Stimulated activated naive B cell treated with anti-CD40 and anti-IgM and Interleukin-4, amounts not matched to agents 10 μg/mL and 1 μg/mL and 100 μg/mL, for 72 hours (primary cell): Measurements from ENCODE around the gene RFC4.
A peak's percentile ranks its signal among the peaks of the same experiment; 100 is the strongest.
"Not testable (repeated sequence)": the region's sequence is repeated elsewhere in the genome, so short reads cannot be mapped to it uniquely, and the experiment has no call there.

Source experiments
- ATAC-seq, 2 donors: fragments of 150-1000 bp; cut with Tn5 transposase; replicated peaks; 2 replicates each; pipeline ENCODE4 v1.10.0; 2021; ENCODE audit warnings: moderate library complexity in 1 of 2
- DNase-seq: peaks from one replicate; pipeline ENCODE4 v3.0.0; 2021
- H3K27ac Mint-ChIP-seq: one replicate; pipeline ENCODE4 v1.8.0; 2022; ENCODE audit warnings: mild to moderate bottlenecking, mixed read lengths
- H3K27me3 Mint-ChIP-seq, 2 donors: one replicate each; pipeline ENCODE4 v1.8.0; 2022; ENCODE audit warnings: mixed read lengths in 2 of 2
- H3K36me3 Mint-ChIP-seq, 2 donors: one replicate each; pipeline ENCODE4 v1.8.0; 2022; ENCODE audit warnings: mixed read lengths in 2 of 2, mild to moderate bottlenecking in 1 of 2
- H3K4me1 Mint-ChIP-seq, 2 donors: one replicate each; pipeline ENCODE4 v1.8.0; 2022; ENCODE audit warnings: mixed read lengths in 2 of 2, mild to moderate bottlenecking in 1 of 2
- H3K4me3 Mint-ChIP-seq, 2 donors: one replicate each; pipeline ENCODE4 v1.8.0; 2022; ENCODE audit warnings: mild to moderate bottlenecking in 2 of 2, mixed read lengths in 2 of 2, moderate library complexity in 1 of 2
- H3K9me3 Mint-ChIP-seq, 2 donors: one replicate each; pipeline ENCODE4 v1.8.0; 2022; ENCODE audit warnings: mixed read lengths in 2 of 2, mild to moderate bottlenecking in 1 of 2

The RFC4 gene

GRCh38 chr3:186815435-186815834, 9.2 kb upstream of the RFC4 start:
- peaks cover 3 to 19% of the 10 kb centered on the region in 2 donors for H3K27me3 Mint-ChIP-seq
- no peak overlapping the region for H3K27ac Mint-ChIP-seq
- DNase-seq: no peak
- H3K4me1 Mint-ChIP-seq: no peaks in the 10 kb centered on the region
- no peaks in the 10 kb centered on the region for H3K9me3 Mint-ChIP-seq
- no peak for ATAC-seq
- no peak overlapping the region for H3K4me3 Mint-ChIP-seq
- H3K36me3 Mint-ChIP-seq: peaks cover 0 to 2% of the 10 kb centered on the region in 2 donors

DNA sequence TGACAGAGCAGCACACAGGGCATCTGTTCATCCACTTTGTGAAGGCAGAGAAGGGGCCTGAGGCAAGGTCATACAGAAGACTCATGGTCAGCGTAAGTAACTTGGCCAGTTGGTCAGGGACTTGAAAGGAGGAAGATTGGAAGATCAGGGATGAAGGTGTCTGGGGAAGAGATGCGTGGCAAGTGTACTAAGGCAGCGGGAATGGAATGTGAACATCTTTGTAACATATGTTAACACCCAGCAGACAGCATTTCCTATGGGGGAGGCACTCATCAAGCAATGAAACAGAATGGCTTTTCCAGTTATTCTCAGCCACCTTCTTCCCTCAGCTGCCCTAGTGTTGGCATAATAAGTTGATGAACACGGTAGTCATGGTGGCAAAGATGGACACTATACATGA, 7.8 kb upstream of the RFC4 start:
- H3K36me3 Mint-ChIP-seq: peaks cover 0 to 2% of the 10 kb centered on the region in 2 donors
- H3K27me3 Mint-ChIP-seq: peaks cover 3 to 19% of the 10 kb centered on the region in 2 donors
- ATAC-seq (no peak), DNase-seq (no peak)
- H3K9me3 Mint-ChIP-seq: no peaks in the 10 kb centered on the region
- H3K4me3 Mint-ChIP-seq: no peak overlapping the region
- no peak overlapping the region for H3K27ac Mint-ChIP-seq
- H3K4me1 Mint-ChIP-seq: no peaks in the 10 kb centered on the region

DNA sequence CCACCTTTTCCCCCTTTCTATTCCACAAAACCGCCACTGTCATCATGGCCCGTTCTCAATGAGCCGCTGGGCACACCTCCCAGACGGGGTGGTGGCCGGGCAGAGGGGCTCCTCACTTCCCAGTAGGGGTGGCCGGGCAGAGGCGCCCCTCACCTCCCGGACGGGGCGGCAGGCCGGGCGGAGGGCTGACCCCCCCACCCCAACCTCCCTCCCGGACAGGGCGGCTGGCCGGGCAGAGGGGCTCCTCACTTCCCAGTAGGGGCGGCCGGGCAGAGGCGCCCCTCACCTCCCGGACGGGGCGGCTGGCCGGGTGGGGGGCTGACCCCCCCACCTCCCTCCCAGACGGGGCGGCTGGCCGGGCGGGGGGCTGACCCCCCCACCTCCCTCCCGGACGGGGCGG, 5.0 kb upstream of the RFC4 start:
- H3K36me3 Mint-ChIP-seq, DNase-seq, H3K4me3 Mint-ChIP-seq, ATAC-seq, H3K27ac Mint-ChIP-seq, H3K4me1 Mint-ChIP-seq, H3K9me3 Mint-ChIP-seq: not testable (repeated sequence)
- peaks cover 3 to 19% of the 10 kb centered on the region in 2 donors for H3K27me3 Mint-ChIP-seq

DNA sequence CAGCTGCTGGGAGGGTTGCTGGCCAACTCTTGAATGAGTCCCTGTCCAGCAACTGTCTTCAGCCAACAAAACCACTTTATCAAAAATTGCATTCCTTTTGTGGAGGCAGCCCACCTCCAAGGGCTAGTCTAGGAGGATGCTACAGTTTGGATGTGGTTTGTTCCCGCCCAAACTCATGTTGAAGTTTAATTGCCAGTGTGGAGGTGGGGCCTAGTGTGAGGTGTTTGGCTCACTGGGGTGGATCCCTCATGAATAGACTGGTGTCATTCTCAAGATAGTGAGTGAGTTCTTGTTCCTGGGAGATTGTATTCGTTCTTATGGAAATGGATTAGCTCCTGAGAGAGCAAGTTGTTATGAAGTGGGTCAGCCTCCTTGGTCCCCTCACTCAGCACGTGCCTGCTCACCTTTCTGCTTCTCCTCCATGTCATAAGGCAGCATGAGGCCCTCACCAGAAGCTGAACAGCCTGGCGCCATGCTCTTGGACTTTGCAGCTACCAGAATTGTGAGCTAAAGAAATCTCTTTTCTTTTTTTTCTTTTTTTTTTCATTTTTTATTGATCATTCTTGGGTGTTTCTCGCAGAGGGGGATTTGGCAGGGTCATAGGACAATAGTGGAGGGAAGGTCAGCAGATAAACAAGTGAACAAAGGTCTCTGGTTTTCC, 4.2 kb upstream of the RFC4 start:
- DNase-seq: no peak
- H3K4me3 Mint-ChIP-seq: no peak overlapping the region
- no peak overlapping the region for H3K27ac Mint-ChIP-seq
- H3K36me3 Mint-ChIP-seq: no peaks in the 10 kb centered on the region
- no peak for ATAC-seq
- H3K4me1 Mint-ChIP-seq: peaks cover 5 to 9% of the 10 kb centered on the region in 2 donors
- peaks cover 3 to 19% of the 10 kb centered on the region in 2 donors for H3K27me3 Mint-ChIP-seq
- no peaks in the 10 kb centered on the region for H3K9me3 Mint-ChIP-seq

GRCh38 chr3:186807231-186807630, 949 bp upstream of the RFC4 start:
- DNase-seq (no peak), ATAC-seq (peak in 1 of 2 donors; percentile 11)
- Mint-ChIP-seq H3K9me3 (no peaks in the 10 kb centered on the region), H3K36me3 (peaks cover 2 to 8% of the 10 kb centered on the region in 2 donors), H3K4me3 (peak overlapping the region; percentile 90), H3K27me3 (peaks cover 3 to 4% of the 10 kb centered on the region in 2 donors), H3K4me1 (peaks cover 5 to 9% of the 10 kb centered on the region in 2 donors), H3K27ac (peak overlapping the region; percentile 93)

DNA sequence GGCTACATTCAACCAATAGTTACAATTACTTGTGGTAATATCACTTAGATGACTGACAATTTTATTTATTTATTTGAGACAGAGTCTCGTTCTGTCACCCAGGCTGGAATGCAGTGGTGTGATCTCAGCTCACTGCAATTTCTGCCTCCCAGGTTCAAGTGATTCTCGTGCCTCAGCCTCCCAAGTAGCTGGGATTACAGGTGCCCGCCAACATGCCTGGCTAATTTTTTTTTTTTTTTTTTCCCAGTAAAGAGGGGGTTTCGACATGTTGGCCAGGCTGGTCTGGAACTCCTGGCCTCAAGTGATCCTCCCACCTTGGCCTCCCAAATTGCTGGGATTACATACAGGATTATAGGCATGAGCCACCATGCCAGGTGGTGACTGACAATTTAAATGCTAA, 2.8 kb downstream of the RFC4 start:
- not testable (repeated sequence) for H3K4me3 Mint-ChIP-seq, H3K4me1 Mint-ChIP-seq, H3K9me3 Mint-ChIP-seq, ATAC-seq, DNase-seq, H3K27me3 Mint-ChIP-seq, H3K27ac Mint-ChIP-seq
- peaks cover 7 to 16% of the 10 kb centered on the region in 2 donors for H3K36me3 Mint-ChIP-seq

DNA sequence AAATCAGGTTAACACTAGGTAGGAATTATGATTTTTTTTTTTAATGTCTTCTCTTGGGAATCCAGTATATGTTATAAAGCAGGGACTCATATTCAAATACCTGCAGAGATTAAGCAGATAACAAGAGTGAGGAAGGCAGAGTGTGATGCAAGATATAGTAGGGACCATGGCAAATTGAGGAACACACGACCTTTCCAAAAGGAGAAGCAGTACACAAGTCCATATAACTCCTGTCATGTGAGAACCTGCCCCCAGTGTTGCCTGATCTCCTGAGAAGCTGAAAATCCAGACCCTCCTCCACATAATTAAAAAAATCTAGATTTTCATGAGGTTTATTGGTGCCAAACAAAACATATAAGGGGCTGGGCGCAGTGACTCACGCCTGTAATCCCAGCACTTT, 3.6 kb downstream of the RFC4 start:
- H3K4me1 Mint-ChIP-seq: peaks cover 9% of the 10 kb centered on the region in 2 donors
- no peaks in the 10 kb centered on the region for H3K9me3 Mint-ChIP-seq
- DNase-seq (no peak), ATAC-seq (no peak)
- no peaks in the 10 kb centered on the region for H3K27me3 Mint-ChIP-seq
- no peak overlapping the region for H3K27ac Mint-ChIP-seq
- peaks cover 9 to 19% of the 10 kb centered on the region in 2 donors for H3K36me3 Mint-ChIP-seq
- H3K4me3 Mint-ChIP-seq: no peak overlapping the region

DNA sequence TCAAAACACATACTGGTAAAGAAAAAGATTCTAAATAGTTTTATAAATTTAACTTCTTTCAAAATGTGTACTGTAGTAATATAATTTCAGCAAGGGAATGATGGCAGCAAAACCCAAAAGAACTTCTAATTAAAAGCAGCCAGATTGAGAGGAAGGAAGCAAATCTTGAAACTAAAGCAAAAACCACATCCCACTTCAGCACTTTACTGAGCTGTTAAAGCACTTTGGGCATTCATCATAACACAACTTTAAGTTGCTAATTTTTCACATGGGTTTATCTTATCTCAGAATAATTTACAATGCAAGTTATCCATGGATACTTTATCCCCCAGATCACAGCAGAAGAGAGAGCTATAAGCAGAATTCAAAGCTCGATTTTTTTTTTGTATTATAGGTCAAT, 6.0 kb downstream of the RFC4 start:
- H3K36me3 Mint-ChIP-seq: peaks cover 23 to 31% of the 10 kb centered on the region in 2 donors
- peaks cover 0 to 4% of the 10 kb centered on the region in 2 donors for H3K4me1 Mint-ChIP-seq
- no peaks in the 10 kb centered on the region for H3K9me3 Mint-ChIP-seq
- DNase-seq (no peak), ATAC-seq (no peak)
- no peaks in the 10 kb centered on the region for H3K27me3 Mint-ChIP-seq
- H3K27ac Mint-ChIP-seq: no peak overlapping the region
- H3K4me3 Mint-ChIP-seq: no peak overlapping the region

- DNase-seq (no peak), ATAC-seq (no peak)
- Mint-ChIP-seq H3K4me3 (no peak overlapping the region), H3K27ac (no peak overlapping the region), H3K4me1 (peaks cover 0 to 4% of the 10 kb centered on the region in 2 donors), H3K27me3 (no peaks in the 10 kb centered on the region), H3K9me3 (no peaks in the 10 kb centered on the region), H3K36me3 (peaks cover 24 to 43% of the 10 kb centered on the region in 2 donors)
Observed at GRCh38 chr3:186798239-186798874, 7.9 kb downstream of the RFC4 start.

- no peak for DNase-seq
- ATAC-seq: peak; percentile 29 to 39
- H3K27me3 Mint-ChIP-seq: no peaks in the 10 kb centered on the region
- H3K27ac Mint-ChIP-seq: peak overlapping the region; percentile 87
- H3K9me3 Mint-ChIP-seq: no peaks in the 10 kb centered on the region
- H3K4me1 Mint-ChIP-seq: peaks cover 19 to 33% of the 10 kb centered on the region in 2 donors
- H3K36me3 Mint-ChIP-seq: peaks cover 39 to 59% of the 10 kb centered on the region in 2 donors
- H3K4me3 Mint-ChIP-seq: no peak overlapping the region
Observed at GRCh38 chr3:186790261-186790981, 15.9 kb downstream of the RFC4 start.

DNA sequence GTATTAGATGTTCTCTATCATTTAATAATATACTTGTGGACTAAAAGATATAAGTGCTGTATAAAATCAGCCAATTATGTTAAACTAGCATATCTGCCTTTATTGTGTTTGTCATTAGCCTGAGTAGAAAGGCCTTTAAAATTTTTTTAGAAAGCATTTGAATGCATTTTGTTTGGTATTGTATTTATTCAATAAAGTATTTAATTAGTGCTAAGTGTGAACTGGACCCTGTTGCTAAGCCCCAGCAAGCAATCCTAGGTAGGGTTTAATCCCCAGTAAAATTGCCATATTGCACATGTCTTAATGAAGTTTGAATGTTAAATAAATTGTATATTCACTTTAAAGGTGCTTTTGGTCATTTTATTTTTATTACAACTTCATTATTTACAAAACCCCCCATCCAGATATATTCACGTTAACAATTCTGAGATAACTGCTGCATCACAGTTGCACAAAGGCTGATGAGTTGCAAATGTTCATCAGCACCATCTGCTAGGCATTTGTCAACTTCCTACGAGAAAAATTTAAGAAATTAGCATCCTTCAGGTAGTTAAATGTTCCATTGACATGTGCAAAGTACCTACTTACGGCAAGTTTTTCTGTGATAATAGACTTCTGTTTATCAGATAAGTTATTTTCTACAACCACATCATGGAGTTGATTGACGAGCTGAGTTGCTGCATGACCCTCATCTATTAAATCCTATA, 16.6 kb downstream of the RFC4 start:
- Mint-ChIP-seq H3K4me3 (no peak overlapping the region), H3K4me1 (peaks cover 22 to 37% of the 10 kb centered on the region in 2 donors), H3K9me3 (no peaks in the 10 kb centered on the region), H3K27me3 (no peaks in the 10 kb centered on the region), H3K27ac (peak overlapping the region; percentile 87), H3K36me3 (peaks cover 46 to 66% of the 10 kb centered on the region in 2 donors)
- DNase-seq: no peak
- ATAC-seq: peak in 1 of 2 donors; percentile 17

DNA sequence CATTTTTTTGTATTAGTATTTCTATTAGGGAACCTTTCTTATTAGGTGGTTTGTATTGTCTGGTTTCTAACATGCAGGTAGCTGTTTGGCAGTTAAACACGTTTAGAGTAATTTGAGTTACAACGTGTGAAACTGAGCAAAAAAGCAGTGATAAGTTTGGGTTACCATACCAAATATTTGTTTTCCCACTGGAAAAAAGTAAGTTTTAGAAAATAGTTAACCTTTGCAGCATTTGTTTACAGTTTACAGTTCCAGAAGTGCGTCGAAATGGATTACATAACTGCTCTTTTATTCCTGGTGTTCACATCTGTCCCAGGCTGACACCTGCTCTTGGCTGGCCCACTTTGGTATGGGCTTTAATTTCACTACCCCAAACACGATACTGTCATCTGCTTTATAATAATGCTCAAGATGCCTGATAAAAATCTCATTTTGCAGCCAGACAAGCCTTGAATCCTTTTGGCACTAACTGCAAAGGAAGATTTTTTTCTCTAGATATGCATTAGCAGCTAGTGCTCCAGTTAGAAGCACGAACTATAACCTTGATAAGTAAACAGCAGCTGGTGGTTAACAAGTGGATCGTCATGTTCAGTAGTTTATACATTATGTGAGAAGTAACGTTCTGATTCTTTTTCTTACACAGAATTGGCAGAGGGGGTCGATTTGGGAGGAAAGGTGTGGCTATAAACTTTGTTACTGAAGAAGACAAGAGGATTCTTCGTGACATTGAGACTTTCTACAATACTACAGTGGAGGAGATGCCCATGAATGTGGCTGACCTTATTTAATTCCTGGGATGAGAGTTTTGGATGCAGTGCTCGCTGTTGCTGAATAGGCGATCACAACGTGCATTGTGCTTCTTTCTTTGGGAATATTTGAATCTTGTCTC, 17.6 kb downstream of the RFC4 start:
- ATAC-seq: no peak

GRCh38 chr3:186787642-186788481, 18.4 kb downstream of the RFC4 start:
- Mint-ChIP-seq H3K36me3 (peaks cover 55 to 65% of the 10 kb centered on the region in 2 donors), H3K4me3 (peak overlapping the region; percentile 26 to 32), H3K9me3 (no peaks in the 10 kb centered on the region), H3K27me3 (peaks cover 0 to 5% of the 10 kb centered on the region in 2 donors), H3K27ac (peak overlapping the region; percentile 100), H3K4me1 (peaks cover 29 to 54% of the 10 kb centered on the region in 2 donors)
- DNase-seq (no peak), ATAC-seq (no peak)

More for the DNA sequence above, 17.6 kb downstream of the RFC4 start:
- no peak for DNase-seq
- Mint-ChIP-seq H3K9me3 (no peaks in the 10 kb centered on the region), H3K4me1 (peaks cover 26 to 46% of the 10 kb centered on the region in 2 donors), H3K27me3 (no peaks in the 10 kb centered on the region), H3K27ac (peak overlapping the region; percentile 100), H3K4me3 (peak overlapping the region in 1 of 2 donors; percentile 61), H3K36me3 (peaks cover 56 to 66% of the 10 kb centered on the region in 2 donors)
